Measurements from ENCODE around the gene PDCD6IP. TPM values are rescaled to one million over a fixed set of nuclear protein-coding genes. Genes with fewer than 3 reads are reported as not detected.
A peak's percentile ranks its signal among the peaks of the same experiment; 100 is the strongest.

Gene PDCD6IP
- total RNA-seq, 1 donor from 2014 or later = 71.3 TPM

DNA sequence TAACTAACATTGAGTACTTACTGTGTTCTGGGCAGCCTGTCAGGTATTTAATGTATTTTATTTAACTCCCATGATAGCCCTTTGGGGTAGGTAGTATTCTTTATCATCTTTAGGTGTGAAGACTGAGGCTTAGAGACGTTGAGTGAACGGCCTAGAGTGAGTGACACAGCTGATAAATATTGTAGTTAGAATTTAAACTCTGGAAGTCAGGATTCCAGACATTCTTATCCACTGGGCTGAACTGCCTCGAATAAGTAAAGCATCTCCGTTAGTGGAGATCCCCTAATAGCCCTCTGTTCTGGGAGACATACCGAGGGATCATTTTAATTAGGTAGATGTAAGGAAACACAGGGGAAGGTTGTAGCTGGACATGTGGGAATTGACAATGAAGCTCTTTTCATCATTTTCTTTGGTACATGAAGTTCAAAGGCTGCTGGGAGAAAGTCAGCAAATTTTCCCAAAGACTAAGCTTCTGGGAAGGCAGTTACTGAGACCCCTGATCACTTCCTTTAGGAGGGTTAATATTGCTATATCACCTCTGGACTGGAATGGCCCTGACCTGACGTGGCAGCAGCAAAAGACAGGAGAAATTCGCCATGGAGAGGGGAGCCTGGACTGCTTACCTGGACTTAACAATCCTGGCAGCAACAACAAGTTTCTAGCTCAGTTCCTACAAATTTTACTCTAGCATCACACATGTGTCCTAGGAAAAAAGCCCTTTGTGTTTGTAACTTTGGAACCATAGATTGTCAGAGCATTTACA is 11.7 kb upstream of the PDCD6IP start:
- DNase-seq (ENCODE audit: low read depth) = peak; percentile 57
- TF ChIP-seq, protein P1, sequence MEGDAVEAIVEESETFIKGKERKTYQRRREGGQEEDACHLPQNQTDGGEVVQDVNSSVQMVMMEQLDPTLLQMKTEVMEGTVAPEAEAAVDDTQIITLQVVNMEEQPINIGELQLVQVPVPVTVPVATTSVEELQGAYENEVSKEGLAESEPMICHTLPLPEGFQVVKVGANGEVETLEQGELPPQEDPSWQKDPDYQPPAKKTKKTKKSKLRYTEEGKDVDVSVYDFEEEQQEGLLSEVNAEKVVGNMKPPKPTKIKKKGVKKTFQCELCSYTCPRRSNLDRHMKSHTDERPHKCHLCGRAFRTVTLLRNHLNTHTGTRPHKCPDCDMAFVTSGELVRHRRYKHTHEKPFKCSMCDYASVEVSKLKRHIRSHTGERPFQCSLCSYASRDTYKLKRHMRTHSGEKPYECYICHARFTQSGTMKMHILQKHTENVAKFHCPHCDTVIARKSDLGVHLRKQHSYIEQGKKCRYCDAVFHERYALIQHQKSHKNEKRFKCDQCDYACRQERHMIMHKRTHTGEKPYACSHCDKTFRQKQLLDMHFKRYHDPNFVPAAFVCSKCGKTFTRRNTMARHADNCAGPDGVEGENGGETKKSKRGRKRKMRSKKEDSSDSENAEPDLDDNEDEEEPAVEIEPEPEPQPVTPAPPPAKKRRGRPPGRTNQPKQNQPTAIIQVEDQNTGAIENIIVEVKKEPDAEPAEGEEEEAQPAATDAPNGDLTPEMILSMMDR (conservative IDR thresholded peaks at IDR 0.05; ENCODE audit: low read depth, low read length) = no peak
- peak overlapping the region; percentile 46 for H3K4me3 ChIP-seq (ENCODE audit: low read depth, low read length)

DNA sequence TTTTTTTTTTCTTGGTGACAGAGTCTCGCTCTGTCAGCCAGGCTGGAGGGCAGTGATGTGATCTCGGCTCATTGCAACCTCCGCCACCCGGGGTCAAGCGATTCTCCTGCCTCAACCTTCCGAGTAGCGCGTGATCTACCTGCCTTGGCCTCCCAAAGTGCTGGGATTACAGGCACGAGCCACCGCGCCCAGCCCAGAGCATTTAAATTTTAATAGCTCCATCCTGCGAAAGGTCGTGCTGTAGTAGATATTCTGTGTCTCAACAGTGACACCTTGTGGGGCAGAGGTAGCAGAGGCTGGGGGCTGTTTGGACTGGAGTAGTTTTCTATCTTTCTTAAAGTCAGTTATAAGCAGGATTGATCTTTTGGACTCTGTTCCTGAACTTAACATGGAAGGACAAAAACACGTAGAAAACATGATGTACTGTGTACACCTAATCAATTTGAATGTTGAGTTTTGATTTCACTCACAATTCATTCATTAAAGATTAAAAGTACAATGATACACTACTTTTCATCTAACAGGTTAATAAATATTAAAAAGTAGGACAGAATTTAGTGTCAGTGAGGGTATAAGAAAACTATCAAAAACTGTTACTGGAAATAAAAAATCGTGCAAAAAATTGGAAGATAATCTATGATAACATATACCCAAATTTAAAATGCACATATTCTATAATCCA is 11.0 kb upstream of the PDCD6IP start:
- peak overlapping the region; percentile 46 for H3K4me3 ChIP-seq (ENCODE audit: low read depth, low read length)
- TF ChIP-seq, protein P1 (conservative IDR thresholded peaks at IDR 0.05; ENCODE audit: low read depth, low read length) = peak; percentile 84
- DNase-seq (ENCODE audit: low read depth) = no peak

DNA sequence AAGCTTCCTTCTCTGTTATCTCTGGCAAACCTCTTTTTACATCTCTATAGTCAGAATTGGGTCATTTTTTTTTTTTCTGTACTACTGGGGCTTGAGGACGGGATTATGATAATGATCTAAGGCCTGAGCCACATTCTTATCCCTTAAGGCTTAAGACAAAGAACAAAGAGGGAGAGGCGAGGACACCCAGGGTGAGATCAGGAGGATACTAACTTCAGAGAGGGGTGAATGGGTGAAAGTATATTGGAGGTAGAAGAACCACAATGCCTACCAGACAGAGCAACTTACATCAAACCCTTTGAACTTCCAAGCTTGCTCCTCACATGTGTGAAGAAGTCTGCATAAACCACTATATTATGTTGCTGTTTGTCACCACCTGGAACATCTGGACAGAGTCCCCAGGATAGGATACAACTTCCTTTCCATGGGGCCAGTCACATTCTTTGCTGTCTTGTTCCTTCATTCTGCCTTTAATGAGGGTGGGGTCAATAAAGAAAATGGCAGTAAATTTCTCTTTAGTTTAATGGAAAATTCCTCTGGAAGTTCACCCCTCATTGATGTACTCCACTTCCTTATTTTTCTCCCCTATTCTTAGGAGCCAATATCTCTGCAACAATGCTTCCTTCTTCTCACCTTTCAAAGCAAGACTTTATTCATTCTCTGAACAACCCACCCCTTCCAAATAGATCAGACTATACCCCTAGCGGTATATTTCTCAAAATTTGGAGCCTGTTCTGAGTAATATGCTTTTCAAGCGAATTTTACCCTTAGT is 9.1 kb upstream of the PDCD6IP start:
- H3K4me3 ChIP-seq (ENCODE audit: low read depth, low read length) = no peak overlapping the region
- TF ChIP-seq, protein P1 (conservative IDR thresholded peaks at IDR 0.05; ENCODE audit: low read depth, low read length) = no peak
- no peak for DNase-seq (ENCODE audit: low read depth)

DNA sequence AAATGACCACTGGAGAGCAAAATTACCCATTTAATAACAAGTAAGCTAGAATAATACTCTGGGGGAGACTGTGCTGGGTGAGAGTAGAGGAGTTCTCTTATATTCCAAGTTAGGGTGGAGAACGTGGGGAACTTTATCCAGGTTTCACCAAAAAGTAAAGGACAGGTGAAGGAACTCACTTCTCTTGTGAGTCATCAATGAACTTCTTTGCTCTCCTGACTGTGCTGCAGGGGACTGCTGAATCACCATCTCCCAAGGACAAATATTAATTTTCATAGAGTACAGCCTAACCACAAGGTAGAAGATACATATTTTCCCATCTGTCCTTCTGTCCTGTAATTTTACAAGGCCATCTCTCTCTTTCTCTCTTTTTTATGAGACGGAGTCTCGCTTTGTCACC is 8.3 kb upstream of the PDCD6IP start:
- H3K4me3 ChIP-seq (ENCODE audit: low read depth, low read length) = no peak overlapping the region
- TF ChIP-seq, protein P1 (conservative IDR thresholded peaks at IDR 0.05; ENCODE audit: low read depth, low read length) = no peak
- DNase-seq (ENCODE audit: low read depth) = no peak

DNA sequence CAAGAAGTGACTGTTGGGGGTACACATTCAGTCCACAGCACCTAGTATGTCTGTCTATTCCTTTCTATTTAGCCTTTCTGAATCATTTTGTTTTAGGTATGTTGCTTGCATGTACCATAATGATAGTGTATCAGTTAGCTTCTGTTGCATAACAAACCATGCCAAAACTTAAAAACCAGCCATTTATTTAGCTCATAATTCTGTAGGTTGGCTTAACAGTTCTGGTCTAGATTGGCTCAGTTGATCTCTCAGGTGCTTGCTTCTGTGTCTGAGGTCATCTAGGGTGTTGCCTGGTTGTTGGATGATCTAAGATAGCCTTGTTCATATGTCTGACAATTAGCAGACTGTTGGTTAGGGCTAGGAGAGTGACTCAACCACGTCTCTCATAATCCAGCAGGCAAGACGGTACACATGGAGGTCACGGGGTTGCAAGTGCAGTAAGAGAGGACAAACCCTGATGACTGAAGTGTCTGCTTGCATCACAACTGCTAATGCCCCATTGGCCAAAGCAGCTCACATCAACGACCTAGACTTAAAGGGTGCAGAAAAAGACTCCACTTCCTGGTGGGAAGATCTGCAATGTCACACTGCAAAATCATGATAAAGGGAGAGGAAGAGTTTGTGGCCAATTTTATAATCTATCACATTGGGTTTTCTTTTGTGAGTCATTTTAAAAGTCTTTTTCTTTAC is 6.8 kb upstream of the PDCD6IP start:
- no peak for DNase-seq (ENCODE audit: low read depth)
- TF ChIP-seq, protein P1 (conservative IDR thresholded peaks at IDR 0.05; ENCODE audit: low read depth, low read length) = no peak
- no peak overlapping the region for H3K4me3 ChIP-seq (ENCODE audit: low read depth, low read length)

DNA sequence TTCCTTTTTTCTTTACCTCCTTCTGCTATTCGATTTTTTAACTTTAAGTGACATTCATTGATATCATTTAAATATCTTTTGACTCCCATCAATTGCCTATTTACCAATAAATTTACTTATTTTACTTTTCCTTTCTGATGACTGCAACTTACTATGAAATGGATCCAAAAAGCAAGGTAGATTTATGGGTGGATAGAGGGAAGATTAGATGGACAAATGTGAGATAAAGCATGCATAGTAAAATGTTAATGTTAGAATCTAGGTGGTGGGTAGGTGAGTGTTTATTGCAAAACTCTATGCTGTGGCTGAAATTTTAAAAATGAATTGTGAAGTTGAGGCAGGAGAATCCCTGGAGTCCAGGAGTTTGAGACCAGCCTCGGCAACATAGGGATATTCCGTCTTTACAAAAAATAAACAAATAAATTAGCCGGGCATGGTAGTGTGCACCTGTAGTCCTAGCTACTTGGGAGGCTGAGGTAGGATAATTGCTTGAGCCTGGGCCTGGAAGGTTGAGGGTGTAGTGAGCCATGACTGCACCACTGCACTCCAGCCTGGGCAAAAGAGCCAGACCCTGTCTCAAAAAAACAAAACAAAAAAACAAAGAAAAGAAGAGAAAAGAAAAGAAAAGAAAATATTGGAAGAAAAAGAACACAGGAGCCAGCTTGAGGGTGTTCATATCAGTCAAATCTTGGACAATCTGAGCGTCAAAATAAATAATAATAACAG is 6.1 kb upstream of the PDCD6IP start:
- TF ChIP-seq, protein P1 (conservative IDR thresholded peaks at IDR 0.05; ENCODE audit: low read depth, low read length) = no peak
- no peak overlapping the region for H3K4me3 ChIP-seq (ENCODE audit: low read depth, low read length)
- DNase-seq (ENCODE audit: low read depth) = no peak

Measured in epithelial cell of proximal tubule (primary cell).